PFSK-1 (cell line): ENCODE data around the gene PGLYRP4.

Experiments
- FOXP2 ChIP-seq: optimal IDR thresholded peaks from 2 replicates; pipeline ENCODE3; 2011; ENCODE audit warnings: borderline replicate concordance, control low read depth, inconsistent platforms; ENCODE audit not compliant: insufficient read depth; ENCODE audit errors: extremely low read length, extremely low read depth
- POLR2AphosphoS5 ChIP-seq: IDR thresholded peaks from 2 replicates; pipeline ENCODE4 v1.6.1; 2012; ENCODE audit warnings: low read depth, mild to moderate bottlenecking, control low read depth, low read length, moderate library complexity
- SIN3A ChIP-seq: IDR thresholded peaks from 2 replicates; pipeline ENCODE4 v1.6.1; 2012; ENCODE audit warnings: mild to moderate bottlenecking, low read length, moderate library complexity, borderline replicate concordance; ENCODE audit not compliant: insufficient read depth
- TAF1 ChIP-seq: IDR thresholded peaks from 2 replicates; pipeline ENCODE4 v1.6.1; 2012; ENCODE audit warnings: low read length, control low read depth, borderline replicate concordance; ENCODE audit not compliant: insufficient read depth
- TF ChIP-seq, protein P1 (sequence below), 2 experiments: IDR thresholded peaks; 2 replicates each; pipeline versions ENCODE4 v1.6.1 to v1.8.0; 2011 to 2012; ENCODE audit warnings: low read depth in 2 of 2, low read length in 2 of 2, control low read depth in 1 of 2, inconsistent platforms in 1 of 2, mild to moderate bottlenecking in 1 of 2, moderate library complexity in 1 of 2; ENCODE audit not compliant: insufficient read depth in 1 of 2

Gene PGLYRP4

DNA sequence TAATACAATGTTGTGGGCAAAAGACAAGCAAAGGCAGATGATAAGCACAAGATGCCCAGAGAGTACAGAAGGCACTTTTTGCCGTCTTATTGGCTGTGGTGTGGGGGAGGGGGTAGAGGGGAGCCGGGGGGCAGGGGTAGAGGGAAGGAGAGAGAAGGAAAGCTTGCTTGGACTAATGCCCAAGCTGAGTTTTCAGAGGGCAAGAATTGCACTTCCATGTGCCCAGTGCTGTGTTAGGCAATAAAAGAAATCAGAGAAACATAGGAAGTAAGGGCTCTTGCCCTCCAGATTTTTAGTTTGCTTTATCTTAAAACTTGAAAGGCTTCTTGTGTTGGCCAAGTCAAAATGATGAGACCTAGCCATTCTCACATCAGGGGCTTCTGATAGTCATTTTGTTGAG, 18.4 kb upstream of the PGLYRP4 start:
- TF ChIP-seq FOXP2 = no peak
- no peak for TF ChIP-seq SIN3A
- no peak for TF ChIP-seq POLR2AphosphoS5
- TF ChIP-seq, protein P1, sequence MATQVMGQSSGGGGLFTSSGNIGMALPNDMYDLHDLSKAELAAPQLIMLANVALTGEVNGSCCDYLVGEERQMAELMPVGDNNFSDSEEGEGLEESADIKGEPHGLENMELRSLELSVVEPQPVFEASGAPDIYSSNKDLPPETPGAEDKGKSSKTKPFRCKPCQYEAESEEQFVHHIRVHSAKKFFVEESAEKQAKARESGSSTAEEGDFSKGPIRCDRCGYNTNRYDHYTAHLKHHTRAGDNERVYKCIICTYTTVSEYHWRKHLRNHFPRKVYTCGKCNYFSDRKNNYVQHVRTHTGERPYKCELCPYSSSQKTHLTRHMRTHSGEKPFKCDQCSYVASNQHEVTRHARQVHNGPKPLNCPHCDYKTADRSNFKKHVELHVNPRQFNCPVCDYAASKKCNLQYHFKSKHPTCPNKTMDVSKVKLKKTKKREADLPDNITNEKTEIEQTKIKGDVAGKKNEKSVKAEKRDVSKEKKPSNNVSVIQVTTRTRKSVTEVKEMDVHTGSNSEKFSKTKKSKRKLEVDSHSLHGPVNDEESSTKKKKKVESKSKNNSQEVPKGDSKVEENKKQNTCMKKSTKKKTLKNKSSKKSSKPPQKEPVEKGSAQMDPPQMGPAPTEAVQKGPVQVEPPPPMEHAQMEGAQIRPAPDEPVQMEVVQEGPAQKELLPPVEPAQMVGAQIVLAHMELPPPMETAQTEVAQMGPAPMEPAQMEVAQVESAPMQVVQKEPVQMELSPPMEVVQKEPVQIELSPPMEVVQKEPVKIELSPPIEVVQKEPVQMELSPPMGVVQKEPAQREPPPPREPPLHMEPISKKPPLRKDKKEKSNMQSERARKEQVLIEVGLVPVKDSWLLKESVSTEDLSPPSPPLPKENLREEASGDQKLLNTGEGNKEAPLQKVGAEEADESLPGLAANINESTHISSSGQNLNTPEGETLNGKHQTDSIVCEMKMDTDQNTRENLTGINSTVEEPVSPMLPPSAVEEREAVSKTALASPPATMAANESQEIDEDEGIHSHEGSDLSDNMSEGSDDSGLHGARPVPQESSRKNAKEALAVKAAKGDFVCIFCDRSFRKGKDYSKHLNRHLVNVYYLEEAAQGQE (IDR thresholded peaks at IDR 0.05; ENCODE audit: insufficient read depth in 1 of 2, low read depth in 2 of 2, low read length in 2 of 2) = no peak

DNA sequence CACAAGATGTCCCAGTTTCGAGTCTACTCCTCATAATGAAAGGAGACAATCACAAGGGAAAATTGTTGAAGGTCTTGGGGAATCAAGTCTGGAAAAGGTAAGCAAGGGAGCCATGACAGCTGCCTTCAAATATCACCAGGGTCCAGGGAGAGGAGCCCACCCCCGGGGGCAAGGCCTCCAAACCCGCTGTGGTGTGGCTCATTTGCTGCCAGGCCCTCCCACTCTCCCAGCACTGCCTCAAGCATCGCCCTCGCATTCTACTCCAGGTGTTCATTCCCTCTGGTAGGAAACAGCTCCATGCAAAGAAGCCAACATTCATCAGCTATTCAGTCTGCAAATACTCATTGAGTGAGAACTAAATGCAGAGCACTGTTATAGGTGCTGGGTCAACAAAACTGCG, 17.6 kb upstream of the PGLYRP4 start:
- TF ChIP-seq FOXP2 = no peak
- no peak for TF ChIP-seq TAF1
- no peak for TF ChIP-seq POLR2AphosphoS5
- TF ChIP-seq, protein P1 (IDR thresholded peaks at IDR 0.05; ENCODE audit: insufficient read depth in 1 of 2, low read depth in 2 of 2, low read length in 2 of 2) = no peak
- no peak for TF ChIP-seq SIN3A

DNA sequence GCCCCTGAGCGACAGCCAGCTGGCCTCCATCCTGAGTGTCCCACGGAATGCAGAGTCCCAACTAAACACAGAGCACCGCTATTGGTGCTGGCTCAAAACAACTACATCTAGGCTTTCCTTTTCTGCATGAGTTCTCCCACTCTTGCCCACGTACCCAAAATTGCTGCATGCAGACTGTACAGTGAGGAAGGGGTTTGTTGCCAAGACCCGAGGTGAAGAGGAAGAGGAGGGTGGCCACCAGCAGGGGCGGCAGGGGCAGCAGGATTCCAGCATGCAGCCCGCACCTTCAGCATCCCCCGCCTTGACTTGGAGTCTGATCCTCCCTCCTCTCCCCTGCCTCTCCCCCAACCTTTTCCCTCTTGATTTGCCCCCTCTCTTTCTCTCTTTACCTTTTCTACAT, 17.1 kb upstream of the PGLYRP4 start:
- no peak for TF ChIP-seq SIN3A
- no peak for TF ChIP-seq FOXP2
- no peak for TF ChIP-seq POLR2AphosphoS5
- TF ChIP-seq, protein P1 (IDR thresholded peaks at IDR 0.05; ENCODE audit: insufficient read depth in 1 of 2, low read depth in 2 of 2, low read length in 2 of 2) = no peak
- no peak for TF ChIP-seq TAF1

DNA sequence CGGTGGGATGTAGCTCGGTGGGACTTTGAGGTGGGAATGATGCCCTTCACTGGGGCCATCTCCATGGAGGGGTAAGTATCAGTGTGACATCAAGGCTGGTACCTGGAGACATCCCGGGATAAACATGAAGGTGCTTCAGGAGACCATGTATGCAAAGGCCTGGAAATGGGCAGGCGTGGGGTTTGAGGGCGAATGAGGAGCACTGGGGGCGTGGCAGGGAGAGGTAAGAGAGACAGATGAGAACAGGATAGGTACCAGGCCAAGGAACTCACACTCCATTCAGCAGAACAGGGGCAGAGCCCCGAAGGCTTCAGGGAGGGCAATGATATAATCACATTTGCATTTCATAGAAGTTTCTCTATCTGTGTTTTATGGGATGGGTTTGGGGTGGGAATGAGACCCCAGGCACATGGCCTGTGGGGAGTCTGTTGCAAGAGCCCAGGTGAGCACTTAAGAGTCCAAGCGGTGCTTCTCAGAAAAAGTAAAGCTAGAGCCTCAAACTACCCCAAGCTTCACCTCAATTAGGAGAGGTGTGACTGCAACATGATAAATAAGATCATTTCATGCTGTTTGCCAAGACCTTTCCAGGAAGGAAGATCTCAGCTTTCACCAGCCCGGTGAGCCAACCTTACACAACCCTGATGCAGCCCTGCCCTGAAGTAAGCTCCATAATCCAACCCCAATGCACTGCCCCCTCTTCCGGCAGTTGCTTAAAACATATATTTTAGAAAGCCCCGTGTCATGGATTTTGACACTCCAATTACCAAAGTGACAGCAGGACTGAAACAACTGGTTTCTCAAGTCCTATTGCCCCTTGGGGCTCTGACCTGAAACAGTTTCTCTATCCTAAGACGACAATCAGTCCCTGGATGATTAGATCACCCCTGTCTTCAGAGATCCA, 16.4 kb upstream of the PGLYRP4 start:
- TF ChIP-seq FOXP2 (no peak), POLR2AphosphoS5 (no peak)

DNA sequence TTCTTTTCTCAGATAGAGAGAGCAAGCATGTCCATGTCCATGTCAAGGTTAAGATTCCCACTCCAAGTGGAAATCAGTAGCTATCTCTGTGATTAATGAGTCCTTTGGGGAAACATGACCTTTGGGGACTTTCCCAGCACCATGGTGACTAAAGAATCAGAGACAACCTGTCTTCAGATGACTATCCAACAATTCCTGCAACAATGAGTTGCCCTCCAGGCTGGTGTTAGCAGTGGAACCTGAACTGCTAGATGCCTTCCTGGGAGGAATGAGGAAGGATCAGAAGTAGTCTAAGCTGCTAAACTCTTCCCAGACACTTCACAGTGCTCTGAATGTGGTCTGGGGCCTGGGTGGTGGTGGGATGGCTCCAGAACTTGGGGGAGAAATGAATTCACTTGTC, 15.5 kb upstream of the PGLYRP4 start:
- TF ChIP-seq FOXP2 = no peak
- TF ChIP-seq POLR2AphosphoS5 = no peak
- no peak for TF ChIP-seq SIN3A
- TF ChIP-seq, protein P1 (IDR thresholded peaks at IDR 0.05; ENCODE audit: insufficient read depth in 1 of 2, low read depth in 2 of 2, low read length in 2 of 2) = no peak
- TF ChIP-seq TAF1 = no peak
